MM.1S (cell line): ENCODE results near the gene AZU1.

Experiments used
- EZH2 ChIP-seq: fragments of 300-600 bp; sonication (generic); optimal IDR thresholded peaks from 2 replicates; pipeline ENCODE3; 2017; ENCODE audit warnings: low read depth, mild to moderate bottlenecking, antibody characterized with exemption, low read length, mixed read lengths
- EZH2phosphoT487 ChIP-seq: fragments of 300-600 bp; sonication (generic); IDR thresholded peaks from 2 replicates; pipeline ENCODE4 v1.6.1; 2018; ENCODE audit warnings: antibody characterized with exemption, low read length
- TF ChIP-seq, protein P1 (sequence below): fragments of 300-600 bp; sonication (generic); IDR thresholded peaks from 2 replicates; pipeline ENCODE4 v1.5.1; 2016; ENCODE audit warnings: antibody characterized with exemption, low read length, mixed read lengths

DNA sequence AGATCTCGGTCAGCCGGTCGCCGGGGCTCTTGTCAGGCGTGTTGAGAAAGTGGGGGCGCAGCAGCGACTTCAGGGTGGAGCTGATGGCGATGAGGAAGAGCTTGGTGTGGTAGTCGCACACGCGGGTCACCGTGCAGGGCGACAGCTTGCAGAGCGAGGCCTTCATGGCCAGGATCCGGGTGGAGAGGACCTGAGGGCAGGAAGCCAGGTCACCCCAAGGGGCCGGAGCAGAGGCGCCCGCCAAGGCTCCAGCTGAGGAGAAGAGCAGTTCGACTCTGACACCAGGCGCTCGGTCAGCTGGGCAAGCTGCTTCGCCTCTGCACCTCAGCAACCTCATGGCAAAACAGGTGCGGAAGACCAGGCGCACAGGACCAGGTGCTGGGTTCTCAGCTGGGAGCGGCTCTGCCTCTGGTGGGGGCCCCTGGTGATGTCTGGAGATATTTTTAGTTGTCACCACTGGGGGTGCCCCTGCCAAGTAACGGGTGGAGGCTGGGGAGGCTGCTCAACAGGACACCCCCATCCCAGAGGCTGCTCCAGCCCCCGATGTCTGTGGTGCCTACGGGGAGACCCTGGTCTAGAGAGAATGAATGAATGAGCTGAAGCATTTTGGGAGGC is 47.7 kb downstream of the AZU1 start:
- no peak for TF ChIP-seq EZH2
- TF ChIP-seq, protein P1, sequence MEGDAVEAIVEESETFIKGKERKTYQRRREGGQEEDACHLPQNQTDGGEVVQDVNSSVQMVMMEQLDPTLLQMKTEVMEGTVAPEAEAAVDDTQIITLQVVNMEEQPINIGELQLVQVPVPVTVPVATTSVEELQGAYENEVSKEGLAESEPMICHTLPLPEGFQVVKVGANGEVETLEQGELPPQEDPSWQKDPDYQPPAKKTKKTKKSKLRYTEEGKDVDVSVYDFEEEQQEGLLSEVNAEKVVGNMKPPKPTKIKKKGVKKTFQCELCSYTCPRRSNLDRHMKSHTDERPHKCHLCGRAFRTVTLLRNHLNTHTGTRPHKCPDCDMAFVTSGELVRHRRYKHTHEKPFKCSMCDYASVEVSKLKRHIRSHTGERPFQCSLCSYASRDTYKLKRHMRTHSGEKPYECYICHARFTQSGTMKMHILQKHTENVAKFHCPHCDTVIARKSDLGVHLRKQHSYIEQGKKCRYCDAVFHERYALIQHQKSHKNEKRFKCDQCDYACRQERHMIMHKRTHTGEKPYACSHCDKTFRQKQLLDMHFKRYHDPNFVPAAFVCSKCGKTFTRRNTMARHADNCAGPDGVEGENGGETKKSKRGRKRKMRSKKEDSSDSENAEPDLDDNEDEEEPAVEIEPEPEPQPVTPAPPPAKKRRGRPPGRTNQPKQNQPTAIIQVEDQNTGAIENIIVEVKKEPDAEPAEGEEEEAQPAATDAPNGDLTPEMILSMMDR = no peak
- no peak for TF ChIP-seq EZH2phosphoT487
